HG03108 (cell line): ENCODE measurements around the gene NBPF14.
"Not testable (repeated sequence)": the region's sequence is repeated elsewhere in the genome, so short reads cannot be mapped to it uniquely, and the experiment has no call there.

Experiments used
- ATAC-seq: cut with Tn5 transposase; IDR thresholded peaks from one replicate; pipeline ENCODE4 v1.9.1; 2021; ENCODE audit warnings: moderate library complexity; ENCODE audit not compliant: unreplicated experiment

NBPF14 gene

DNA sequence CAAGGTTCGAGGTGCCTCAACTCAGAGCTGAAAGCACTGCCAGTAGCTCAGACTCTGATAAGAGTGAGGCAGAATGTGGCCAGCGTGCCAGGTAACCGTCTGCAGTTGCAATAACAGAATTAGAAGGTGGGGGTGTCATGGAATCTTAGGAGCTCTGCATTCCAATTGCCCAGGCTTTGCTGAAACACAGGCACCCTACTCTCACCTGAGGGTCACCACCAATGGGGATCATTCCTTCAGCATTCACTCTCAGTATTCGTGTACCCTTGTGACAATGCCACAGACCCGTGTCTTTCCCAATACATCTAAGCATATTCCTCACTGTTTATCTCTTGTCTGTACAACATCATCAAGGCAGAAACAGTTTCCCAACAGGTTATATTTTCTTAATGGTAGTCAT, at the start of gene NBPF14:
TSS of gene NBPF14 (minus strand) at position 101 of the 400 bp plus-strand sequence. CDS start 294 bp downstream, outside the sequence.
- ATAC-seq = not testable (repeated sequence)

DNA sequence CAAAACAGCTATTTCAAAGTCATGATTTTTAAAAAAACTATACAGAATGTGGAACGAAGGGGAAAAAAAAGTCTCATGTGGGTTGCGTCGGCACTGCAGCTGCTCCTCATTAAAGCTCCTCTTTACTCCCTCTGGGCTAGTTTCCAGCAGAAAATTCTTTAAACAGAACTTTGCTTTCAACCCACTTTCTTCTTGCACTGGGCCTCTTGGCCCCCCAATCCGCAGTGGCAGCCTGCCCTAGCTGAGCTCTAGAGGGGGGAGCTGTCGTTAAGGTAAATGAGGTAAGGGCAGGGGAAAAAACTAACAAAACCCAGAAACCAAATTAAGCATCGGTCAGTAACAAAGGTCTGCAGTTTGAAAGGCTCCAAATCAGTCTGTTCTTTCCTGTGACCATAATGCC, 29.6 kb upstream of the NBPF14 start:
- not testable (repeated sequence) for ATAC-seq

GRCh38 chr1:148618216-148618615, 22.4 kb upstream of the NBPF14 start:
- not testable (repeated sequence) for ATAC-seq

GRCh38 chr1:148605266-148605665, 9.5 kb upstream of the NBPF14 start:
- not testable (repeated sequence) for ATAC-seq

GRCh38 chr1:148595360-148595759, 451 bp downstream of the NBPF14 start:
- ATAC-seq = not testable (repeated sequence)

- not testable (repeated sequence) for ATAC-seq
Measured at GRCh38 chr1:148591098-148591497, 4.7 kb downstream of the NBPF14 start.

DNA sequence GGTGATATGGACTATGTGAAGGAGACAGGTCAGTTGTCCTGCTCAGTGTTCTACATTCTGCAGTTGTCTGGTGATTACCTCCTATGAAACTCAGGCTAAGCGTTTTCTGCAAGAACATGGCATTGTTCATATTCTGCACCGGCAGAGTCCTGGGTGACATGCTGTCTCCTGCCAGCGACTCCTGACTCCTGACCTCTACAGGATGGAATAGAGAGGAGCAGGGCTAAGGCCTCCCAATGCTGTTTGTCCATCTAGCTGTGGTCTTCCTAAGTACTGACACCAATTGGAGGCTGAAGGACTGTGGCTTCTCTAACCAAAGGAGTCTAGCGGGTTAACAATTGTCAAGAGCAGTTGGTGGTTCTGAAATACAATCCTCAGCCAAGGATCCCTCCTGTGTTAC, 63.7 kb downstream of the NBPF14 start:
- not testable (repeated sequence) for ATAC-seq

GRCh38 chr1:148529101-148529567, 66.7 kb downstream of the NBPF14 start:
- ATAC-seq = not testable (repeated sequence)

DNA sequence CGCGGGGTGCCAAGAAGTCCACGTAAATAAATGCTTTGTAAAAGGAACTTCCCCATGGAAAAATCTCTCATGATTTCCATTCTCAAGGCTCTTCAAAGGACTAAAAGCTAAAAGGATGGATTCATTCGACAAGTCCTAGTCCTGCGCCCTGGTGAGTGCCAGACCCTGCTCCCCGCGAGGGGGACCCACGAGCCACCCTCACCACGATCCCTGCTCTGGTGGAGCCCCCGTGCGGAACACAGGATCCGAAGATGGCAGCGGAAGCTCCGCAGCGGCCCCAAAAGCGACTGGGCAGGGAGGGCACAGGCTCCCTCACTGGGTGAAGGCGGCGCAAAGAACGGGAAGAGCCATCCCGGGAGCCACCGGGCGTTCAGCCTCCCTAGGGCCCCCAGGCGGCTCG, 67.2 kb downstream of the NBPF14 start:
- ATAC-seq = not testable (repeated sequence)

DNA sequence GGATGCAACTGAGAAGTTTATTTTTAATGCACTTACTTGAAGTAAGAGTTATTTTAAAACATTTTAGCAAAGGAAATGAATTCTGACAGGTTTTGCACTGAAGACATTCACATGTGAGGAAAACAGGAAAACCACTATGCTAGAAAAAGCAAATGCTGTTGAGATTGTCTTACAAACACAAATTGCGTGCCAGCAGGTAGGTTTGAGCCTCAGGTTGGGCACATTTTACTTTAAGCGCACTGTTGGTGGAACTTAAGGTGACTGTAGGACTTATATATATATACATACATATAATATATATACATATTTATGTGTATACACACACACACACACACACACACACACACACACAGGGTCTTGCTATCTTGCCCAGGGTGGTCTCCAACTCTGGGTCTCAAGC, 69.2 kb downstream of the NBPF14 start:
- not testable (repeated sequence) for ATAC-seq

DNA sequence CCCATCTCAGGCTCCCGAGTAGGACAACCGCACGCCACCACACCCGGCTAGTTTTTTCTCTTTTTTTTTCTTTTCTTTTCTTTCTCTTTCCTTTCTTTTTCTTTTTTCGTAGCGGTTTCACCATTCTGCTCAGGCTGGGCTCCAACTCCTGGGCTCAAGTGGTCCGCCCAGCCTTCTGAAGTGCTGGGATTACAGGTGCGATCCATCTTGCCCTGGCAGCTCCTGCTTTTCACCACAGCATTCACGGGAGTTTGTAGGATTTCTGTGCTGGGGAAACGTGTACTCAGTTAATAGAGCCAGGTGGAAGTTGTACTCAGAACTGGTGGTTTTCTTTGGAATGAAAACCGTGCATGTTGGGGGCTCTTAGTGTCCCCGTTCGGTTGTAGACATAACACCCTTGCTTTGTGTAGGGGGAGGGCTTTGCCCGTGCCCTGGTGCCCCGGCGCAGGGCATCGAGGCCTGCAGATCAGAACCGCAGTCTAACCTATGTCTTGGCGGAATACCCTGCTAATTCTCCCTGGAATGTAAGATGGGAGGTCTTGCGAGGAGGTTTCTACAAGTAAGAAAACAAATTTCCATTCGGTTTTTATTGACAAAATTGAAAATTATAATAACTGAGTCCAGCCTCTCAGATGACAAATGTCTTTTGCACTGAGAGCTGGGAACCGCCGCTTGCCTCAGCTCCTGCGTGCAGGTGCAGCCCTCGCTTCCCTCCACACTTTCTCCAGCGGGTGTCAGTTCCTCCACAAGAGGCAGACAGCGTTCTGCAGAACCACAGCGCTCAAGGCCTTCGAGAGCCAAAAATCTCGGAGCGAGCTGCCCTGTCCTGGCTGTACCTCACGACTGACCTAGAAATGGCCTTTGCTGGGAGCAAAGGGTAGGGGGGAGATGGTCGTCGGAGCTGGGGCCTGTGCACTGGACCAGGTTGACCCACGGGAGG, 72.3 kb downstream of the NBPF14 start:
- ATAC-seq = not testable (repeated sequence)

DNA sequence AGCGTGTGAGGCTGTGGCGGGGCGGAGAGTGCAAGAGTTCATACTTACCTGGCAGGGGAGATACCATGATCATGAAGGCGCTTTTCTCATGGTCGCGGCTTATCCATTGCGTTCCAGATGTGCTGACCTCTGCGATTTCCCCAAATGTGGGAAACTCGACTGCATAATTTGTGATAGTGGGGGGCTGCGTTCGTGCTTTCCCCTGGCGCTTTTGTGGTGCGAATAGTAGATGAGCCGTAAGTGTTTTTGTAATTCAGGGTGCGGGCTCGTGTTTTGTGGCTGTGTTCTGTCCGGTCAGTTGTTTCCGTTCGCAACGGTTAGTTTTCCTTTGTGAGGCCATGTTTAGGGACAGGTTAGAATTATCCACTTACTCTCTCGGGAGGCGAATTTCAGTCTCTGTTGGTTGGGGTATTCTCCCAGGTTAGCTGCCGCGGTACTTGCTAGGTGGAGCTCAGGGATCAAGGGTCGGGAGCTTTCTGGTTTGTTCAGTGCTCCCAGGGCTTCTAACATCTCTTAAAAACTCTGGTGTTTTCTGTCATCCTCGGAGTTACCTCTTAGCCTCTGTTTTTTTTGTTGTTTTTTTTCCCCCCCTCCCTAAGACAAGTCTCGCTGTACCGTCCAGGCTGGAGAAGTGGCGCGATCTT, 73.1 kb downstream of the NBPF14 start:
- ATAC-seq = peak; percentile 70

DNA sequence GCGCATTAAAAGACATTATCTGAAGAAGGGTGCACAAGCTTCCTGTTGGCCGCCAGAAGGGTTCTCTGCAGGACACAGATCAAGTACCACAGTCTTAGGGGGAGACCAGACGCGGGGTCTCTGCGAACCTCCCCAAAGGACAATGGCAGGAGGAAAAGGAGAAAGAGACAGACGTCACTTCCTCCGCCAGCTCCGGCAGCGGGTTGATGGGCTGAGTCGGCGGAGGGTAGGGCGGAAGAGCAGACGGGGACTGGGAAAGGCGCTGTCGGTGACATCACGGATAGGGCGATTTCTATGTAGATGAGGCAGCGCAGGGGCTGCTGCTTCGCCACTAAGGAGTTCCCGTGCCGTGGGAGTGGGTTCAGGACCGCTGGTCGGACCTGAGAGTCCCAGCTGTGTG, 73.7 kb downstream of the NBPF14 start:
- peak; percentile 57 for ATAC-seq

GRCh38 chr1:148514310-148514709, 81.5 kb downstream of the NBPF14 start:
- ATAC-seq = not testable (repeated sequence)

DNA sequence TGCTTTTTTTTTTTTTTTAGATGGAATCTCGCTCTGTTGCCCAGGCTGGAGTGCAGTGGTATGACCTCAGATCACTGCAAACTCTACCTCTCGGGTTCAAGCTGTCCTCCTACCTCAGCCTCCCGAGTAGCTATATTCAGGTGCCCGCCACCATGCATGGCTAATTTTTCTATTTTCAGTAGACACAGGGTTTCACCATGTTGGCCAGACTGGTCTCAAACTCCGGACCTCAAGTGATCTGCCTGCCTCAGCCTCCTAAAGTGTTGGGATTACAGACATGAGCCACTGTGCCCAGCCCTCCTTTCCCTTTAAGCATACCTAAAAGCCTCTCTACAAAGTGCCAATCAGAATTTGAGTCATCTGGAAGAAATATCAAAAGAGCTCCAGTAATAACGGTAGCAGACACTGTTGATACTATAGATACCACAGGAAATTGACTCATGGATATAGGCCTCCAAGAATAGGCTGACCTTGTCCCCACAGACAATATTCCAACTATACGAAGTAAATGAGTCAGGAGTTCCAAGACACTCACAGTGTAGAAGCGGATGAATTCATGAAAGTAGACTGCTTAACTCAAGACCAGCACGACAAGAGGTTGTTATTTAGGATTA, 83.1 kb downstream of the NBPF14 start:
- ATAC-seq = not testable (repeated sequence)

- not testable (repeated sequence) for ATAC-seq
Measured at GRCh38 chr1:148493933-148494332, 101.9 kb downstream of the NBPF14 start.

- ATAC-seq = not testable (repeated sequence)
Measured at GRCh38 chr1:148483029-148483428, 112.8 kb downstream of the NBPF14 start, which contains the start of gene PPIAL4G. Gene PPIAL4G (minus strand): TSS chr1:148483302. CDS start chr1:148483252, 50 bp downstream.
